ENCODE measurements around the gene PLAAT5.

Gene PLAAT5

DNA sequence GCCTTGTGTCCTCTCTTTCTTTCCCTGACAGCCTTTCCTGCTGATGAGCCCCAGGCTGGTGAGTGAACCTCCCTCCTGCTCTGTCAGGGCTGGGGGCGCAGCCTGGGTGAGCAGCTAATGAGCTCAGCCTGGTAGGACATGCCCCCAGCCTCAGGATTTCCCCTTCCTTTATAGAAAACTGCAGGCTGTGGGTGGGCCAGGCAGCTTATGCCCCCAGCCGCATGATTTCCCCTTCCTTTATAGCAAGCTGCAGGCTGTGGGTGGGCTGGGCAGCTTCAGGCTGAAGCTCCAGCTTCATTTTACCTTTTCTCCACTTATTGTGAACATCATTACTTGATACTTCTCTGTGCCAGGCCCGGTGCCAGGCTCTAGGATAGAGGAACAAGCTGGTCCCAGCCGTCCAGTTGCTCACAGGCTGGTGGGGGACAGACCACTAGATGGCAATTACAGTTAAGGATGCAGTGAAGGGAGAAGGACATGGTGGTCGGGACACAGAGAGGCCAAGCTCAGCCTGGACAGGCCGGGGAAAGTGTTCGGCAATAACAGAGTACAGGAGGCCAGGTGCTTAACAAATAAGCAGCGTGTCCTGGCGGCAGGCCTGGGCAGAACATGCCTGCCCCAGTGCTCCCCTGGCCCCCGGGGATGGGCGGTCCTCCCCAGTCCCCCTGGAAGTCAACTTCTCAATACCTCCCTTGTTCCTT lies 20.2 kb upstream of the PLAAT5 start:
- no peak for DNase-seq

DNA sequence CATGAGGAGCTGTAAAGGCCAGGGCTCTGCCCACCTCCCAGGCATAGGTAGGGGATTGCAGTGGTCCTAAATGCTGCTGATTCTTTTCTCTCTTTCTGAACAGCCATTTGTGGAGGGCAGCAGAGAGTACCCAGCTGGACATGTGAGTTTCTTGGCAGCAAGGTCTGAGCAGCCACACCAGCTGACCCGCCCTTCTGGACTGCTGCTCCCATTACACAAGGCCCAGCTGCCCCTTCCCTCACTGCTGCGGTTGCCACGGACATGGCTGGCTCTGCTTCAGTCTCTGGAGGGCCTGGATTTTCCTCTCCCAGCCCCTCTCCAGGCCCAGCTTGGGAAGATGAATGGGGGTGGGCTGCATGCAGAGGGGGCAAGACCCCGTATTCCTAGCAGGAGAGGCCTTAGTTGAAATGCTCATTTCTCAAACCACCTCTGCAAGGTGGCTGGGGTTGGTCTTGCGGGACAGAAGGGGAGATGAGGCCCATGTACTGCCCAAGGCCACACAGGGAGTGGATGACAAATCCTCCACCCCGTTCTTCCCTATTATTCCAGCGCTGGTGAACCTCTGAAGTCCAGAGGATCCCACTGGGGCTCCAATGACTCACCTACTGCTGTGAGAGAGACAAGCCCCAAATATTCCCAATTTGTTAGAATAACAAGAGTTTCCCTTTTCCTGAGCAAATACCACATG lies 19.5 kb upstream of the PLAAT5 start:
- DNase-seq, result no peak

DNA sequence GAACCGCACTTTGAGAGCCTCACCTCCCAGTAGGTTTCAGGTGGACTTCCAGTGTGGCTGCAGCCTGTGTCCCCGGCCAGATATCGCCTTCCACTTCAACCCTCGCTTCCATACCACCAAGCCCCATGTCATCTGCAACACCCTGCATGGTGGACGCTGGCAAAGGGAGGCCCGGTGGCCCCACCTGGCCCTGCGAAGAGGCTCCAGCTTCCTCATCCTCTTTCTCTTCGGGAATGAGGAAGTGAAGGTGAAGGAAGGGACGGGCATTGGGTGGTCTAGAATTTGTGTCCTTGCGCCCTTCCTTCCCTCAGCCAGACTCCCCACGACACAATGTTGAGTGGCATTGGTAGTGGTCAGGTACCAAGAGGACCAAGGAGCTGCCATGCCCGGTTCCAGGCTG lies 17.8 kb upstream of the PLAAT5 start:
- no peak for DNase-seq

DNA sequence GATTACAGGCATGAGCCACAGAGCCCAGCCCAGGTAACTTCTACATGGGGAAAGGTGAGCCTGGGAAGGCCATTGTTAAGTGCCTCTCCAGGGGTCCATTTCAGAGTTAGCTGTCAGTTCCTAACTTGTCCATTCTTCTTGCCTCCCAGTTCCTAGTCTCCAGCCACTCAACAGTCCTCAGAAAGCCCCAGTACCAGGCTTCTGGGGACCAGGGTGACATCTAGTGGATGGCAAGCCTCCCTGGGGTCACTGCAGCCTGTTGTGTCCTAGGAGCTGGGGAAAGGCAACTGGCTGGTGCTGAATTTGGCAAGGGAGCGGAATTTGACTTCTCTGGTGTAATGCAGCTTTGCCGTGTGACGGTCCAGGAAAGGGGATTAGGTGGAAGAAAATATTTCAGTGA lies 17.0 kb upstream of the PLAAT5 start:
- DNase-seq, result no peak

DNA sequence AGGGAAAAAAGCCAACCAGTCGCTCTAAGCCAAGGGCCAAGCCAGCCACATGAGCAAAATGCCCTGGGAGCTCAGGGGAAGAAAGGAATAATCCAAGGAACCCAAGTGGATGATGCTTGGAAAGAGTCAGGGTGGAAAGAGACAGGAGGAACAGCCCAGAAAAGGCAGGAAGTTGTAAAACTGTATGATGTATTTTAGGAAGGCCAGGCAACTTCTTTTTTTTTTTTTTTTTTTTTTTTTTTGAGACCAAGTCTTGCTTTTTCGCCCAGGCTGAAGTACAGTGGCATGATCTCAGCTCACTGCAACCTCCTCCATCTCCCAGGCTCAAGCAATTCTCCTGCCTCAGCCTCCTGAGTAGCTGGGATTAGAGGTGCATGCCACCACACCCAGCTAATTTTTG lies 16.5 kb upstream of the PLAAT5 start:
- DNase-seq, result no peak

DNA sequence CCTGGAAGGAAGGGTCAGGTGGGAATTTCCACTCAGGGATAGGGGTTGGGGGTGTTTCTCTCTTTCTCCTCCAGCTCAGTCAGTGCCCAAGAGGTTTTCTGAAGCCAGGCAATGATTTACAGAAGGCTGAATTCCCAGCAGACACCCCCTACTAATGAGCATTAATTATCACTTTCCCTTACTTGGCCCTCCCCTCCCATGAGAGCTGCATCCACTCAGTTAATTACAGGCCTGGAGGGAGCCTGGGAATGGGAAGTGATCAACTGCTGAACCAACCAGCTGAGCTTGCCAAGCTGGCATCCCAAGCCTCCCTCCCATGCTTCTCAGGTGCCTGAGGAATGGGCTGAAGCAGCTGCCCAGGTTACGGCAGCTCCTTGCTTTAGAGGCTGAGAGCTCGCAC lies 15.9 kb upstream of the PLAAT5 start:
- DNase-seq, result no peak

DNA sequence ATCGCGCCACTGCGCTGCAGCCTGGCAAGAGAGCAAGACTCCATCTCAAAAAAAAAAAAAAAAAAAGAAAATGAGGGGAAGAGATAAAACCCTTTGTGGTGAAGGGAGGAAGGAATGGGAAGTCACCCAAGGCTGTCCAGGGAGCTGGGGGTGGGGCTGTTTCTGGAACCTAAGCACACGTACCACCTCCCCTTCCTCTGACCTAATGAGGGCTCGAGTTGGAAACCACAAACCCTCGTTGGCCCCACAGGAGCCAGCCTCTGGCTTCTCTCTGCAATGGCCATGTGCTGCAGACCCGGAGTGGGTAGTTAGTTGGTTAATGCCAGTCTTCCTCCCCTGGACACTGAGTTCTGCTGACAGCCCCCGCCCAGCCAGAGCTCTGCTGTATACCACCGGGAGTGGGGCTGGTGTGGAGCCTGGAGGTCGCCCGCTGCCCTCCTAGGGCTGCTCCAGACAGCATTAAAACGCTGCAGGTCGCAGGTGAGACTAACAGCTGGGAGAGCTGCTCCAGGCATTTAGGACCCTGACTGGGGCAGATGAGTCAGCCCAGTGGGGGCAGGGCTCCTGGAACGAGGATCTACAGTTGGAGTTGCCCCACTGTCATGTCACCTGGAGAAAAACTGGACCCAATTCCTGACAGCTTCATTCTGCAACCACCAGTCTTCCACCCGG lies 15.0 kb upstream of the PLAAT5 start, which contains the start of gene LGALS12:
LGALS12 (plus strand) TSS at position 228 of the 672 bp plus-strand sequence; CDS start at position 603, 375 bp downstream.
- no peak for DNase-seq

DNA sequence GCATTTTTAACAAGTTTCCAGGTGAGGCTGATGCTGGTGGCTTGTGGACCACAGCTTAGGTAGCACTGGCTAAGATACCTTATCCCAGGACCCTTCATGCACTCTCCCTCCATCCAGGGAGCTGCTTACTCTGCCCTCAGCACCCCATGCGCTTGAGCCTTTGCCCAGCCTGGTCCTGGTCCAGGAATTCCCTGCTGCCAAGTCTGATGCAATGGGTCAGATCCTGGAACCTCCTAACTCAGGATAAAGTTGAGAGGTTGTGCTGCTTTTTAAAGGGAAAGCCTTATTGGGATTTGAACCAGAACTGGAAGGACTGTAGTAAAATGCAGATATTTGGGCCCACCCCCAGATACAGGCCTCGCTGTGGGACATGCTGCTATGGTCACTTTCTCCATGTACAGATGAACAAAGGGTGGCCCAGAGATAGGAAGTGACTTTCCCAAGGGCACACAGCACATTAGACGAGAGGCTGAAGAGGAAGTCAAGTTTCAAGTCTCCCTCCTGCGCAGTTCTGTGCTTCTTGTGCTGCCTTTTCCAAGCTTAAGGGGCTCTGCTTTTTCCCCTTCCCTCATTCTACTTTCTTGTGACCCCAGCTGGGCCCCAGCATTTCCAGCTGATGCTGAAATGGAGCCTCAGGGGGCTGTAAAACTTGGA lies 14.1 kb upstream of the PLAAT5 start:
- DNase-seq, result no peak

DNA sequence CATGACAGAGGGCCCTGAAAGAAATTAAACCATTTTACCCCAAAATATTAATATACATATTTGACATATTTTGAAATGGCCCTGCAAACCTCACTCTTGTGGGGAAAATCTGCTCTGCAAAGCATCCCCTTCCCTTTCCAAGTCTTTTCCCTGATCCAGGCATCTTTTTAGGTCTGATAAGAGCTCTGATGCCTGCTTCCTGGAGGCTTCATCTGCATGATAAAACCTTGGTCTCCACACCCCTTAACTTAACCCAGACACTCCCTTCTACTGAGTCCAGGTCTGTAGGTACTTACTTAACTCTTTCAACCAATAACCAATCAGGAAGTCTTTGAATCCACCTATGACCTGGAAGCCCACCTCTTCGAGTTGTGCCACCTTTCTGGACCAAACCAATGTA lies 13.1 kb upstream of the PLAAT5 start:
- DNase-seq, result no peak

DNA sequence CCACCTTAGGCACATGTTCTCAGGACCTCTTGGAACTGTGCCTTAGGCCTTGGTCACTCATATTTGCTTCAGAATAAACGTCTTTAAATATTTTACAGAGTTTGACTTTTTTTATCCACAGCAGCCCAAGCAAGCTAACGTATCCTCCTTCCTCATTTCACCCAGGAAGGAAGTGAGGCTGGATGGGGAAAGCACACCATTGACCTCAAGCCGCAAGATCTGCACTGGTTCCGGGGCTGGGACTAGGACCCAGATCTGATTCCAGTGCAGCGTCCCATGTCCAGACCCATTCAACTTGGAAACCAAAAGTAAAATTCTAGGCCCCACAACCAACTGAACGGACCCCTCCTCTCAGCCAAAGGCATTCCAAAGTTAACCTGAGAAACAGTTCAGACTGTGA lies 12.5 kb upstream of the PLAAT5 start:
- no peak for DNase-seq

DNA sequence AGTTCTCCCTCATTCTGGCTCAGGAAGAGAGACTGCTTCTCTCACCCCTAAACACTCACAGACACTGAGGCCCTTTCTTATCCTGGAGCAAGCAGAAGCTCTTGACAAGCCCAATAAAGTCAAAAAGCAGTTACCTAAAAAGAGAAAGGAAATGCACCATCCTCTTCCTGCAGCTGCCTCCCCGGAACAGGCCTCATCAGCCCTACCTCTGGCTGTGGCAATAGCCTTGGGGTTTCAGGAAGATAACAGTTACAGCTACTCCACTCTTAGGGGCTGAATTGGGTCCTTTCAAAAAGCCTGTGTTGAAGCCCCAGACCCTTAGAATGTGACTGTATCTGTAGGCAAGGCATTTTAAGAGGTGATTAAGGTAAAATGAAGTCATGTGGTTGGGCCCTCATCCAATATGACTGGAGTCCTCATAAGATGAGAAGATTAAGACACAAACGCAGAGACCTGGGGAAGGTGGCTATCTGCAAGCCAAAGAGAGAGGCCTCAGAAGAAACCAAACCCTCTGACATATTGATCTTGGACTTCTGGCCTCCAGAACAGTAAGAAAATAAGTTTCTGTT lies 11.4 kb upstream of the PLAAT5 start:
- DNase-seq, result no peak

DNA sequence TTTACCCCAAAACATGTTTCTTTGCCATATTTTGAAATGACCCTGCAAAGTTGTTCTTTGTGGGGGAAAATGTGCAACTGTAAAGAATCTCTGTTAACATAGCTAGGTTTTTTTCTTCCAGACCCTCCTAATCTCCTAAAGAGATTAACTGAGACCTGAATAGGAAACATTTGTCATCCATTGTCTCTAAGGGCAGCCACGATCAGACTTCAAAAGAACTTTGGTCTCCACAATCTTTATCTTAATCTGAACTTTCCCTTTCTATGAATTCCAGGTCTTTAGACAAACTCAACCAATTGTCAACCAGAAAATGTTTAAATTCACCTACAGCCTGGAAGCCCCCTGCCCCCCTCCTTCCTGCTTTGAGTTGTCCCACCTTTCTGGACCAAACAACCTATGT lies 10.3 kb upstream of the PLAAT5 start:
- DNase-seq, result no peak

DNA sequence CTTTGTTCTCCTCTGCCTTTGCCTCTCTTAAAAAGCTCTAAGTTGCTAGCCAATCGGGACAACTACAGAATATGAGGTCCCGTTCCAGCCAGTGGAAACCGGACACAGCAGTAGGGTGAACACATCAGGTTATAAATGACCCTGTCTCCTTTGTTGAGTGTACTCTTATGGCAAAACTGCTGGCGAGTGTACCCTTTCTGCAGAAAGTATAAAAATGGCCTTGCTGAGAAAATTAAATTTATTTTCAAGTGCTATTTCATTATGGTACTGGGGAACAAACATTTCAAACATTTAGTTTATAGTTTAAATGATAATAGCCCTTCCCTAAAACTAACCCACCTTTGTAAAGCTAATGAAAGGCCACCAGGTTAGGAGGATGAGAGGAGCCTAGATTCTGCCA lies 8.9 kb upstream of the PLAAT5 start:
- DNase-seq, result no peak

DNA sequence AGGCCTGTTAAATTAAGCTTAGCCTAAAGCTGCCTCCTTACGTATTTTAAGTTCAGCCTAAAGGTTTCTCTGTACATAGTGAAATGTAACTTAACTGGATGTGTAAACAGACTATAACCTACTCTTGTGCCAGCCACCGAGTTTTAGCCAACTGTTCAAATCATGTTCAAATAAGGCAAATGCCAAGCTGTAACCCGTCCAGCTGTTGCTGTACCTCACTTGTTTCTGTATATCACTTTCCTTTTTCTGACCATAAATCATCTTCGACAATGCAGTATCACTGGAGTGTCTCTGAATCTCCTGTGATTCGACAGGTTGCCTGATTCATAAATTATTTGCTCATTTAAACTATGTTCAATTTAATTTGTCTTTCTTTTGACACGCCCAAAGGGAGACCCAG lies 4.0 kb upstream of the PLAAT5 start:
- no peak for DNase-seq

DNA sequence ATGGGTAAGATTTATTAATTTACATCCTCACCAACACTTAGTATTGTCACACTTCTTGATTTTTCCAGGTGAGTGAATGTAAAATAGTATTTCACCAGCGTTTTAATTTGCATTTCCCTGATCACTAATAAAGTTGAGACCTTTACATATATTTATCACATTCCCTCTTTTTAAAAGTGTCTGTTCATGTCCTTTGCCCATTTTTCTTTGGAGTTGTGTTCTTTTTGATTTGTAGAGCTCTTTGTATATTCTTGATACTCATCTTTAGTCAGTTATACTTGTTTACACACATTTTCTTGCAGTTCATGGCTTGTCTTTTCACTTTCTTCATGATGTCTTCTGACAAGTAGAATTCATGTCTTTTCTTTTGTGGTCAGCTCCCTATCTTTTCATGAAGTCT lies 2.2 kb upstream of the PLAAT5 start:
- DNase-seq, result no peak

DNA sequence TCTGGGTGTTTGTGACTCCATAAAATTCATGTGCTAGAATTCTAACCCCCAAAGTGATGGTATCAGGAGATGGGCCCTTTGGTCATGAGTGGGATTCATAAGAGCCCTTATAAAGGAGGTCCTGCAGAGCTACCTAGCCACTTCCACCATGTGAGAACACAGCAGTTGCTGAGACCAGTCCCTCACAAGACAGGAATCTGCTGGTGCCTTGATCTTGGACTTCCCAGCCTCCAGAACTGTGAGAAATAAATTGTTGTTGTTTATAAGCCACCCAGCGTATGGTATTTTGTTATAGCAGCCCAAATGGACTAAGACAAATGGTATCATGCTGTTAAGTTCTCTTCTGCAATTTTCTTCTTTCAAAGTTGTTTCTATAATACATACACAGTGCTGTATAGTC lies 1.5 kb upstream of the PLAAT5 start:
- no peak for DNase-seq

DNA sequence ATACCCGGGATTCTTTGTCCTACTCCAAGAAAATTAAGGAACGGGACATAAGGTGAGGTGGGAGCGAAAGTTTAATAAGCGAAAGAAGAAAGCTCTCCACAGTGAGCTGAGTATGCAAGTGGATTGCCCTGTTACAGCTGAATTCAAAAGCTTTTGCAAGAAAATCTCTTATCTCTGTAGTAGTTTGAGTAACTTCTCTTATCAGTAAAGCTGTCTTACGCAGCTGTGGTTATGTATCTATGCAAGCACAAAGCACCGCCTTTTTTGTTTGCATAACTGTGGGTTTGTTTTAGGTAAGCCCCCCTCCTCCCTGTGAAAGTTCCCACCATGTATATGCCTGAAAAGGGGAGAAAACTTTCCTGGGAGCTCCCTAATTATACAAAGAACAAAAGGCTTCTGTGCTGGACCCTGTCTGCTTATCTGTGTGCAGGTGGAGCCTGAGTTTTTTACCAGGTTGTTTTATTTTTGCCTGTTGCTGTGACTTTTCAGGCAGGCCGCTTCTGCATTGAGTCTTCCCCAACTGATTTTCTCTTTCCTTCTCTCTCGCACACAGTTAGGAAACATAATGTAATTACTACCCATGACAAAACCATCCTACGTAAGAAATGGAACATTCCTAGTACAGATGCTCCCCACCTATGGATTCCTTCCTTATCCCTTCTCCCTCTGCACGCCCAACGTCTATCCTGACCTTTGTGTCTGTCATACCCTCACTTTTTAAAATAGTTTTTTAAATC lies 837 bp upstream of the PLAAT5 start:
- DNase-seq, result no peak

DNA sequence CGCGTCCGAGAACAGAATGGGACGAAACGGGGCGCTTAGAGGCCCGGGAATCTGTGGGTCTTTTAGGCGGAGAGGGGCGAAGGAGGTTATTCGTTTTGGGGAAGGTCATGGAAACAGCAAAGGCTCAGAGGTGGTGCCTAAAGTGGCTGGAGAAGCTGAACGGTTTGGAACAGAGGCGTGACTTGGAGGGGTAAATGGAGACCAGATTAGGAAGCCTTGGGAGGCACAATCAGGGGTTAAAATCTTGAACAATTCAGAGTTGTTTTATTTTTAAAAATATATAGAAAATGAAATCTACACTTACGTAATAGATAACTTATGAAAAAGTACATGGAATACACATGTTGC lies 247 bp upstream of the PLAAT5 start:
- no peak for DNase-seq

DNA sequence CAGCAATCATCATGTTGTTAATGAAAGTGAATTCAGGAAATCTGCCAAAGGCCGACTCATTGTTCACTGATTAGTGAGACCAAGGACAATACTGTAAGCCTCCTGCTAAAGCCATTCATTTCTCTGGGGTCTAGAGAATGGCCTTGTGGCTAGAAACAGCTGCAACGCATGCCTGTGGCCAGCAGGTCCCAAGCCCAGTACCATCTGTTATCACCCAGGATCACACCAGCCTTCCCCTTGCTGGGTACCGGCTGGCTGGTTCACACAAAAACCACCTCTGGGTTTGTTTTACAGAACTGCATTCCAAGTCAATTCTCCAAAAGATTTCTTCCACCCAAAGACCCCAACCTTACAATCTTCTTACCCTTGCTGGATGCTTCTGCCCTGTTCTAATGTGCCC lies 1.1 kb downstream of the PLAAT5 start:
- DNase-seq, result no peak

DNA sequence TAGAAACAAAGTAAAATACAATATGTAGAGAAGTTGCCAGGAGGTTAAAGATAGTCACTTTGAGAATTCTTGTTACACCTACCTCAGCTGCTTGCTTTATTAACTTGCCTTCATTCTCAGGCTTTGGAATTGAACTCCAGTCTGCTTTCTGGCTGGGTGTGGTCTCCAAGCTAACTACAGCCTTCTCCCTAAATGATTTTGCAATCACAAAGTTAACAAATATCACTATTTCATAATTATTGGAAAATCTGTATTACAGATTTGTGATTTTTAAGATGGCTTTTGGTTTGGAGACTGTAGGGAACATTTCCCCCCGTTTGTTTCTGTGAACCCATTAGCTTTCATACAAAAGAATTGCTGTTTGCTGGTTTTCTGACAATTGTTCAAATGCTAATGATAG lies 2.2 kb downstream of the PLAAT5 start:
- DNase-seq, result no peak

DNA sequence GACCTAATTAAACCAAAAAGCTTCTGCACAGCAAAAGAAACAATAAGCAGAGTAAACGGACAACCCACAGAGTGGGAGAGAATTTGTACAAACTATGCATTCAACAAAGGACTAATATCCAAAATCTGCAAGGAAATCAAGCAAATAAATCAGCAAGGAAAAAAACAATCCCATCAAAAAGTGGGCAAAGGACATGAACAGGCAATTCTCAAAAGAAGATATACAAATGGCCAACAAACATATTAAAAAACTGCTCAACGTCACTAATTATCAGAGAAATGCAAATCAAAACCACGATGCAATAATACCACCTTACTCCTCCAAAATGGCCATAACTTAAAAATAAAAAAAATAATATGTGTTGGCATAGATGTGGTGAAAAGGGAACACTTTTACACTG lies 5.2 kb downstream of the PLAAT5 start:
- DNase-seq, result no peak

DNA sequence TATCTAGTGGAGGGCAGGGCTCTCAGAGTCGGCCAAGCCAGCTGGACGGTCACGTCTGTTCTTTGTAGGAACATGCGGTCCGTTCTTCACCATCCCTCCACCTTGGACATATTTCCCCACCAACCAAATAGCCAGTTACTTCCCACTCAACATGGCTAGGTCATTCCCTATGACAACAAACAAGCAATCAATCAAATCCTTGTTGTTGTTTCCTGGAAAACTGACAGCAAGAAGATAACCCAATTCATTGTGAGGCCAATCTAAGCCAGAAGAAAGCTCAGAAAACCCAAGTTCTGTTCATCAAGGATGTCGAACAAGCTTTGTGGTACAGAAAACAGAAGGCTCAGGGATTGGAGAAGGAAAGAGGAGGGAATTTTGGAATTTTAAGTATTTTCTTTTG lies 10.9 kb downstream of the PLAAT5 start:
- DNase-seq, result no peak

DNA sequence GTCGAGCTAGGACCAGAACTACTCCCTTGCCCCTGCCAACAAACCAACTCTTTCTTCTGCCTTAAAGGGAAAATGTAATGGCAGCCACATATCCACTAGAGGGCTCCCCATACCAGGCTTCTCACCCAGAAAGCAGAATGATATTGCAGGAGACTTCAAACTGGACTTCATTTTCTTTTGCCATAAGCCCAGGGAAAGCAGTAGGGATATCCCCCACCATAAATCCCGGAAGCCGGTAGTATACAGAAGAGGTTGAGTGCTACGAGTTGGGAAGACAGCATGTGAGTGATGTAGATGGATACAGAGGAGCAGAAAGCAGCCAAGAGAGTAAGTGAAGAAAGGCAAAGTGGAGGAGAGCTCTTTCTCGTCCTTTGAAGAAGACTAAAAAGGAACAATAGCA lies 12.1 kb downstream of the PLAAT5 start:
- peak; percentile 35 to 36 for DNase-seq

All from activated CD4-positive, alpha-beta T cell treated with anti-CD3 and anti-CD28 coated beads, Interleukin-2, amount 50 U/mL, for 4 hours (primary cell).